Mesendoderm (in vitro differentiated cells): Measurements from ENCODE around the gene RARRES1.

Source experiments
- DNase-seq: peaks from one replicate; pipeline ENCODE4 v3.0.0; 2013
- H2AK5ac ChIP-seq: 2 replicates; pipeline ENCODE4 v1.6.1; 2013; ENCODE audit warnings: low read length, inconsistent platforms
- H2BK120ac ChIP-seq: 2 replicates; pipeline ENCODE4 v1.6.1; 2013; ENCODE audit warnings: low read depth, mild to moderate bottlenecking, low read length, moderate library complexity, mixed read lengths
- H2BK15ac ChIP-seq: replicated peaks from 2 replicates; pipeline ENCODE4 v1.6.1; 2013; ENCODE audit warnings: low read depth, mild to moderate bottlenecking, moderate library complexity
- H2BK5ac ChIP-seq: 2 replicates; pipeline ENCODE4 v1.6.1; 2013; ENCODE audit warnings: low read length, inconsistent platforms
- H3K18ac ChIP-seq: 2 replicates; pipeline ENCODE4 v1.6.1; 2013; ENCODE audit warnings: mild to moderate bottlenecking, low read length, mixed read lengths
- H3K23ac ChIP-seq: one replicate; pipeline ENCODE4 v1.6.1; 2013; ENCODE audit warnings: low read length
- H3K27ac ChIP-seq: 2 replicates; pipeline ENCODE4 v1.5.1; 2013; ENCODE audit warnings: low read depth, mild to moderate bottlenecking, inconsistent platforms, low read length, moderate library complexity
- H3K27me3 ChIP-seq: 2 replicates; pipeline ENCODE4 v1.6.1; 2013; ENCODE audit warnings: low read length, control low read depth, mild to moderate bottlenecking, inconsistent platforms; ENCODE audit not compliant: insufficient read depth, poor library complexity
- H3K36me3 ChIP-seq: 2 replicates; pipeline ENCODE4 v1.6.1; 2013; ENCODE audit warnings: low read length, inconsistent platforms; ENCODE audit not compliant: control insufficient read depth, insufficient read depth
- H3K4ac ChIP-seq: one replicate; pipeline ENCODE4 v1.6.1; 2013; ENCODE audit warnings: low read depth, mild to moderate bottlenecking, low read length, moderate library complexity
- H3K4me1 ChIP-seq: 2 replicates; pipeline ENCODE4 v1.6.1; 2013; ENCODE audit warnings: low read depth, low read length, inconsistent platforms; ENCODE audit not compliant: control insufficient read depth
- H3K4me2 ChIP-seq: 2 replicates; pipeline ENCODE4 v1.6.1; 2013; ENCODE audit warnings: low read length
- H3K4me3 ChIP-seq: 2 replicates; pipeline ENCODE4 v1.5.1; 2013; ENCODE audit warnings: mild to moderate bottlenecking, low read length
- H3K56ac ChIP-seq: one replicate; pipeline ENCODE4 v1.6.1; 2013; ENCODE audit warnings: low read length
- H3K79me1 ChIP-seq: 2 replicates; pipeline ENCODE4 v1.6.1; 2013; ENCODE audit warnings: low read length, inconsistent platforms
- H3K79me2 ChIP-seq: 2 replicates; pipeline ENCODE4 v1.6.1; 2013; ENCODE audit warnings: mild to moderate bottlenecking, low read length; ENCODE audit not compliant: control insufficient read depth, insufficient read depth
- H3K9ac ChIP-seq: 2 replicates; pipeline ENCODE4 v1.6.1; 2013; ENCODE audit warnings: low read length, inconsistent platforms
- H4K5ac ChIP-seq: one replicate; pipeline ENCODE4 v1.6.1; 2013; ENCODE audit warnings: low read length
- H4K8ac ChIP-seq: one replicate; pipeline ENCODE4 v1.6.1; 2013; ENCODE audit warnings: low read depth, mild to moderate bottlenecking, control low read depth, low read length, moderate library complexity
- WGBS: extraction: QIAGEN DNeasy Blood & Tissue Kit; methylation state at CpG from one replicate; pipeline ENCODE4 v1.1.7; 2013; ENCODE audit warnings: low lambda C conversion rate, missing lambda C conversion rate; ENCODE audit not compliant: insufficient coverage; ENCODE audit errors: extremely low coverage; 5-methylcytosine and 5-hydroxymethylcytosine counted together

RARRES1 gene

GRCh38 chr3:158709666-158710083 lies 22.6 kb downstream of the RARRES1 start:
- H4K5ac ChIP-seq: no peak overlapping the region
- no peak overlapping the region for H3K56ac ChIP-seq
- no peak overlapping the region for H2BK15ac ChIP-seq
- no peak overlapping the region for H2BK120ac ChIP-seq
- no peak overlapping the region for H3K9ac ChIP-seq
- H3K79me1 ChIP-seq: no peaks in the 10 kb centered on the region
- no peak overlapping the region for H3K23ac ChIP-seq
- no peak overlapping the region for H3K4me2 ChIP-seq
- no CpG with 5 or more reads among the region's 4 CpGs for WGBS
- H3K36me3 ChIP-seq: no peaks in the 10 kb centered on the region
- no peaks in the 10 kb centered on the region for H3K79me2 ChIP-seq
- no peak overlapping the region for H2AK5ac ChIP-seq
- no peak overlapping the region for H3K4me3 ChIP-seq
- no peak overlapping the region for H3K18ac ChIP-seq
- H3K27me3 ChIP-seq: no peaks in the 10 kb centered on the region
- no peak overlapping the region for H2BK5ac ChIP-seq
- H3K27ac ChIP-seq: no peak overlapping the region
- no peak overlapping the region for H3K4ac ChIP-seq
- no peak overlapping the region for H4K8ac ChIP-seq
- peaks cover 6% of the 10 kb centered on the region for H3K4me1 ChIP-seq
- peak; percentile 42 for DNase-seq

GRCh38 chr3:158703566-158703965 lies 28.7 kb downstream of the RARRES1 start:
- Histone ChIP-seq H3K79me1 (no peaks in the 10 kb centered on the region), H2AK5ac (no peak overlapping the region), H4K5ac (no peak overlapping the region), H3K56ac (no peak overlapping the region), H2BK15ac (no peak overlapping the region), H3K4me3 (no peak overlapping the region), H3K4ac (no peak overlapping the region), H2BK120ac (no peak overlapping the region), H3K79me2 (no peaks in the 10 kb centered on the region), H3K9ac (no peak overlapping the region), H2BK5ac (no peak overlapping the region), H3K27ac (no peak overlapping the region), H3K36me3 (no peaks in the 10 kb centered on the region), H4K8ac (no peak overlapping the region), H3K18ac (no peak overlapping the region), H3K23ac (no peak overlapping the region), H3K4me2 (no peak overlapping the region), H3K4me1 (no peaks in the 10 kb centered on the region), H3K27me3 (no peaks in the 10 kb centered on the region)
- no peak for DNase-seq
- whole genome bisulfite sequencing: no CpG with 5 or more reads among the region's 1 CpG

GRCh38 chr3:158702815-158703481 lies 29.3 kb downstream of the RARRES1 start:
- no peak for DNase-seq
- no peak overlapping the region for H3K4ac ChIP-seq
- H3K4me3 ChIP-seq: no peak overlapping the region
- no peak overlapping the region for H3K9ac ChIP-seq
- H2AK5ac ChIP-seq: no peak overlapping the region
- H2BK5ac ChIP-seq: no peak overlapping the region
- H3K56ac ChIP-seq: no peak overlapping the region
- H4K5ac ChIP-seq: no peak overlapping the region
- H3K79me1 ChIP-seq: no peaks in the 10 kb centered on the region
- no peak overlapping the region for H3K27ac ChIP-seq
- no peaks in the 10 kb centered on the region for H3K79me2 ChIP-seq
- no peak overlapping the region for H3K18ac ChIP-seq
- no peak overlapping the region for H2BK120ac ChIP-seq
- H3K27me3 ChIP-seq: no peaks in the 10 kb centered on the region
- no peak overlapping the region for H3K23ac ChIP-seq
- H3K36me3 ChIP-seq: no peaks in the 10 kb centered on the region
- no CpG with 5 or more reads among the region's 4 CpGs for WGBS
- H2BK15ac ChIP-seq: no peak overlapping the region
- H3K4me1 ChIP-seq: no peaks in the 10 kb centered on the region
- H3K4me2 ChIP-seq: no peak overlapping the region
- H4K8ac ChIP-seq: no peak overlapping the region

- Histone ChIP-seq H2BK120ac (no peak overlapping the region), H3K27ac (no peak overlapping the region)
- no peak for DNase-seq
These were observed 30.7 kb downstream of the RARRES1 start for GRCh38 chr3:158701420-158702065.

GRCh38 chr3:158700559-158700958 lies 31.7 kb downstream of the RARRES1 start:
- H3K18ac ChIP-seq: no peak overlapping the region
- H2BK5ac ChIP-seq: no peak overlapping the region
- no peak overlapping the region for H2BK15ac ChIP-seq
- no peak overlapping the region for H4K8ac ChIP-seq
- H3K79me1 ChIP-seq: no peaks in the 10 kb centered on the region
- H3K27me3 ChIP-seq: no peaks in the 10 kb centered on the region
- H3K79me2 ChIP-seq: no peaks in the 10 kb centered on the region
- H4K5ac ChIP-seq: no peak overlapping the region
- no peak overlapping the region for H3K56ac ChIP-seq
- no peaks in the 10 kb centered on the region for H3K4me1 ChIP-seq
- H3K36me3 ChIP-seq: no peaks in the 10 kb centered on the region
- H3K4me2 ChIP-seq: no peak overlapping the region
- DNase-seq: no peak
- H3K4me3 ChIP-seq: no peak overlapping the region
- H2AK5ac ChIP-seq: no peak overlapping the region
- H2BK120ac ChIP-seq: no peak overlapping the region
- H3K4ac ChIP-seq: no peak overlapping the region
- H3K23ac ChIP-seq: no peak overlapping the region
- no peak overlapping the region for H3K27ac ChIP-seq
- no peak overlapping the region for H3K9ac ChIP-seq

More at GRCh38 chr3:158701420-158702065, 30.7 kb downstream of the RARRES1 start:
- Histone ChIP-seq H3K56ac (no peak overlapping the region), H3K18ac (no peak overlapping the region), H3K4me2 (no peak overlapping the region), H3K27me3 (no peaks in the 10 kb centered on the region), H3K4me3 (no peak overlapping the region), H2BK5ac (no peak overlapping the region), H3K9ac (no peak overlapping the region), H3K23ac (no peak overlapping the region), H3K4me1 (no peaks in the 10 kb centered on the region), H2BK15ac (no peak overlapping the region), H2AK5ac (no peak overlapping the region), H3K36me3 (no peaks in the 10 kb centered on the region), H3K79me2 (no peaks in the 10 kb centered on the region), H3K4ac (no peak overlapping the region), H4K5ac (no peak overlapping the region), H4K8ac (no peak overlapping the region), H3K79me1 (no peaks in the 10 kb centered on the region)
- WGBS: no CpG with 5 or more reads among the region's 4 CpGs

GRCh38 chr3:158696618-158697017 lies 35.6 kb downstream of the RARRES1 start:
- Histone ChIP-seq H3K4ac (no peak overlapping the region), H4K5ac (no peak overlapping the region), H3K4me3 (no peak overlapping the region), H3K4me2 (no peak overlapping the region), H3K27me3 (no peaks in the 10 kb centered on the region), H3K4me1 (no peaks in the 10 kb centered on the region), H3K56ac (no peak overlapping the region), H3K23ac (no peak overlapping the region), H3K27ac (no peak overlapping the region), H3K9ac (no peak overlapping the region), H3K79me2 (no peaks in the 10 kb centered on the region), H3K79me1 (no peaks in the 10 kb centered on the region), H2AK5ac (no peak overlapping the region), H3K36me3 (no peaks in the 10 kb centered on the region), H3K18ac (no peak overlapping the region), H2BK120ac (no peak overlapping the region), H2BK5ac (no peak overlapping the region), H2BK15ac (no peak overlapping the region), H4K8ac (no peak overlapping the region)
- DNase-seq: no peak
- WGBS: no CpG with 5 or more reads among the region's 2 CpGs
